ENCODE data around the gene ID2. TPM values are rescaled to one million over a fixed set of nuclear protein-coding genes. Genes with fewer than 3 reads are reported as not detected.
A peak's percentile ranks its signal among the peaks of the same experiment; 100 is the strongest.

The ID2 gene
- total and polyA plus RNA-seq, 3 experiments from 2014 or later, result 162 to 378 (median 165) TPM

DNA sequence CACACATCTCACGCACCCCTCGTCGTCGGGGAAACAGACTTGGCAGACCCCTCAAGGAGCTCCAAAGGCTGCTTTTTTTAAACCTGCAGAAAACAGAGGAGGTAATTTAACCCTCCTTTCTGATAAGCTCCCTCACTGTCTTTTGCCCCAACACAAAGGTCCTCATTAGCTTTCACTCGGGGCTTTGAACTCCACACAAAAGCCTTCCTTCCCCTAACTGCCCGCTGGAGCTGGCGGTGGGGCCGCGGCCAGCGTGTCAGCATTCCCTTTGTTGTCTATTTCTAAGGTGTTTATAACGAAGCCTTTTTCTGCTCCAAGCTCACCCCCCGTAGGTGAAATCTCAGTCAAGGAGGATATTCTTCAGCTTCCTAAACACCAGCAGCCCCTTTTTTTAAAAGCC lies 43.5 kb upstream of the ID2 start:
- POLR2A ChIA-PET, result no interaction called here
- Mint-ChIP-seq H3K4me3 (no peak overlapping the region), H3K36me3 (no peaks in the 10 kb centered on the region), H3K27me3 (peaks cover 0 to 6% of the 10 kb centered on the region in 2 donors), H3K27ac (no peak overlapping the region), H3K4me1 (no peaks in the 10 kb centered on the region), H3K9me3 (no peaks in the 10 kb centered on the region)
- no peak overlapping the region for H3K4me3 ChIP-seq (ENCODE audit: low read length)
- H3K9me3 ChIP-seq (ENCODE audit: low read length), result no peaks in the 10 kb centered on the region
- no peak overlapping the region for H3K27ac ChIP-seq (ENCODE audit: low read depth, low read length)
- CTCF ChIA-PET, result no interaction called here
- no peaks in the 10 kb centered on the region for H3K27me3 ChIP-seq (ENCODE audit: insufficient read depth, low read length, poor library complexity, severe bottlenecking)
- peak in 1 of 5 donors; percentile 11 for DNase-seq
- no peaks in the 10 kb centered on the region for H3K4me1 ChIP-seq (ENCODE audit: insufficient read depth, low read length)
- H3K36me3 ChIP-seq (ENCODE audit: insufficient read depth, low read length), result no peaks in the 10 kb centered on the region

DNA sequence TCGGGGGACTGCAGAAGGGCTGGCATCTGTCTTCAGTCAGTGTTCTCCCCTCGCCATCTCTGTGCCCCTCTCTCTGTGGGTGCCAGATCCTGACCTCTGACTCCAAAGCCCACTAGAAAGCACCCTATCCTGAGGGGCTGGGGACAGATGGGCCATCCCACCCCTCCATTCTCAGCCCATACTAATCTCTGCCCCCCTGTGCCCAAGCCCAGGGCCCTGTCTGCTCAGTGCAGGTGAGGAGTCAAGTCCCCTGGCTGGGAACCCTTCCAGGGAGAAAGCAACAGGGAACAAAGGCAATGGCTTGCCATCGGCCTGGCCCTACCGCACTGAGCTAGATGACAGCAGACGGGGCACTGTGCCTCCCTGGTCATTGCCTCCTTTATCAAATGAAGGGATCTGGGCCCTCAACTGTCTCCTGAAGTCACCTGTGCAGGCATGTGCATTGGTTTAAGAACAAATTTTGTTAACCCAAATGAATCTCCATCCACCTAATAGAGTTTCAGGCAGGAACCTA lies 42.7 kb upstream of the ID2 start:
- Mint-ChIP-seq H3K4me1 (peaks cover 0 to 1% (median 0%) of the 10 kb centered on the region in 3 donors), H3K9me3 (no peaks in the 10 kb centered on the region), H3K36me3 (no peaks in the 10 kb centered on the region), H3K4me3 (no peak overlapping the region), H3K27ac (peak overlapping the region in 1 of 8 donors; percentile 21), H3K27me3 (peaks cover 0 to 4% of the 10 kb centered on the region in 2 donors)
- Histone ChIP-seq H3K27ac (ENCODE audit: low read depth, low read length) (no peak overlapping the region), H3K27me3 (ENCODE audit: insufficient read depth, low read length, poor library complexity, severe bottlenecking) (no peaks in the 10 kb centered on the region), H3K4me3 (ENCODE audit: low read length) (no peak overlapping the region), H3K9me3 (ENCODE audit: low read length) (no peaks in the 10 kb centered on the region), H3K4me1 (ENCODE audit: insufficient read depth, low read length) (no peaks in the 10 kb centered on the region), H3K36me3 (ENCODE audit: insufficient read depth, low read length) (no peaks in the 10 kb centered on the region)
- ChIA-PET POLR2A (no interaction called here), CTCF (no interaction called here)
- no peak for DNase-seq

DNA sequence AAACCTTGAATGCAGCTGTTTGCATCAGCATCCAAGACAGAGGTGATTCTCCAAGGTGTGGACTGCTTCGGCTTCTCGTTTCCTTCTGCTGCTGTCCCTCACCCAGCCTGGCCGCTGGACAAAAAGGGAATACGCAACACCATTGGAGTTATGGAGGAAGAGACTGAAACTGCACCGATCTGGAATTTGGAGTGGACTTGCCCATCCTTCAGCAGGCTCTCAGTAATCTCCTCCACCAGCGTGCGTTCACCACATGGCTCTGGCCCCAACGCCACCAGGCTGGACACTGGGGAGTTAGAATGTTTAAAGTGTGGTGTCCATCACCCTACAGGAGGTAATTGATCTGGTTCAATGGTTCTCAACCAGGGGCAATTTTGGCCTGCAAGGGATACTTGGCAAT lies 41.4 kb upstream of the ID2 start:
- Mint-ChIP-seq H3K4me3 (no peak overlapping the region), H3K27me3 (peaks cover 0 to 2% of the 10 kb centered on the region in 2 donors), H3K36me3 (no peaks in the 10 kb centered on the region), H3K27ac (no peak overlapping the region), H3K9me3 (no peaks in the 10 kb centered on the region), H3K4me1 (peaks cover 0 to 4% (median 2%) of the 10 kb centered on the region in 3 donors)
- Histone ChIP-seq H3K27me3 (ENCODE audit: insufficient read depth, low read length, poor library complexity, severe bottlenecking) (no peaks in the 10 kb centered on the region), H3K4me1 (ENCODE audit: insufficient read depth, low read length) (no peaks in the 10 kb centered on the region), H3K9me3 (ENCODE audit: low read length) (no peaks in the 10 kb centered on the region), H3K4me3 (ENCODE audit: low read length) (no peak overlapping the region), H3K27ac (ENCODE audit: low read depth, low read length) (no peak overlapping the region), H3K36me3 (ENCODE audit: insufficient read depth, low read length) (no peaks in the 10 kb centered on the region)
- no peak for DNase-seq
- ChIA-PET POLR2A (no interaction called here), CTCF (no interaction called here)

DNA sequence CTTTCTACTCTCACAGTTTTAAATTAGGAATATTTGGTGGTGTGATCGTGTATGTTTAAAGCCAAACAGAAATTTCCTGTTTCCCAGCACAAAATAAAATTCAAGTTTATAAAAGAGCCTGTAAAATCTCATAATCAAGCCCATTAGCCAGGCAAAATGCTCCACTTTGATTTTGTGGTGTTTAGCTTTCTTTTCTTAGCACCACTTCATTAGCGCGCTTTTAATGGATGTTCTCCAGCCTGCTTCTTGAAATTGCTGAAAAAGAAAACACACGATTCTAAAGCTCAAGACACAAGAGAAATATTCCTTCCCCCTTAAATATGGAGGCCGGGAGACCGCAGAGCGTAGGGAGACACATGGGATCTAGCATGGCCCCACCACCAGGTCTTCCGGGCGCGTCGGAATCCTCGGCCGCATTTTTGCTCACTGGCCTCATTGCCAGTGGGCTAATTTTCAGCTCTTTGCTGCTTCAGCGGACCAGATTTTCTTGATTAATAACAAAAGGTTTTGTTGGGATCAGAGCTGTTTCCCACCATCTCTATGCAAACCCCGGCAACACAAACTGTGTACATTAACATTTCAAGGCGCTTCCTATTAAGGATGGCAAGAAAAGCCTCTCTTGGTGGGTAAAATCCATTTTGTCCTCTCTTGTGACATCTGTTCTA lies 40.4 kb upstream of the ID2 start:
- Mint-ChIP-seq H3K27ac (no peak overlapping the region), H3K4me1 (peaks cover 0 to 4% (median 2%) of the 10 kb centered on the region in 3 donors), H3K4me3 (no peak overlapping the region), H3K36me3 (no peaks in the 10 kb centered on the region), H3K9me3 (no peaks in the 10 kb centered on the region), H3K27me3 (peaks cover 0 to 2% of the 10 kb centered on the region in 2 donors)
- Histone ChIP-seq H3K27ac (ENCODE audit: low read depth, low read length) (no peak overlapping the region), H3K27me3 (ENCODE audit: insufficient read depth, low read length, poor library complexity, severe bottlenecking) (no peaks in the 10 kb centered on the region), H3K4me3 (ENCODE audit: low read length) (no peak overlapping the region), H3K36me3 (ENCODE audit: insufficient read depth, low read length) (no peaks in the 10 kb centered on the region), H3K9me3 (ENCODE audit: low read length) (no peaks in the 10 kb centered on the region), H3K4me1 (ENCODE audit: insufficient read depth, low read length) (no peaks in the 10 kb centered on the region)
- DNase-seq, result no peak
- ChIA-PET CTCF (no interaction called here), POLR2A (no interaction called here)

DNA sequence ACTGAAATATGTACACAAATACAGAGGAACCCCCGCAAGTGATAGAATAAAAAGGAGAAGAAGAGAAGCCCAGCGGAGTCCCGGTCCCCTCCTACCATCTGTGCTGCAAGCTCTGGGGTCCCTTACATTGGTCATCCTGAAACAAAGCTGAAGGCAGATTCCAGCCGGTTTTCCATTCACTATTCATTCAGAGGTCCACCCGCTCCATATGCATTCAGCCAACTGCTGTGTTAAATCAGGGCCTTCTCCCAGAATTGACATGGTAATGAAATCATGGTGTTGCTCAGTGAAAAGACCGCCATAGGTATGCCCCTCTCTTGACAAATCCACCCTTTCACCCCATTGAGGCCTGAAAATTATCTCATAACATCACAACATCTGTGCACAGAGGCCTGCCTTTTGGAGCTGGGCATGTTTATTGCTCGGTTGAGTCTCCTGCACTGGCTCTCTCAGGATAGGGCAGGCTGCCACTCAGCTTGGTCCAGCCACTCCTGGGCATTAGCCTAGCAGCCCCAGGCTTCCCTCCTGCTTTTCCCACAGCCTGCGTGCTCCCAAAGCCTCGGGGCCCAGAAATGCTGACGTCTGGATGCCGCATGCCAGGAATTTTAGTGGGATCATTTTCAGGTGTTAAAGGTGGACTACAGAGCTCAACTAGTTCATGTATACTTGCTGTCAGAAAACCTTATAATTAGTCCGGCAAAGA lies 39.3 kb upstream of the ID2 start:
- no peaks in the 10 kb centered on the region for H3K4me1 ChIP-seq (ENCODE audit: insufficient read depth, low read length)
- H3K36me3 ChIP-seq (ENCODE audit: insufficient read depth, low read length), result no peaks in the 10 kb centered on the region
- Mint-ChIP-seq H3K27me3 (peaks cover 0 to 2% of the 10 kb centered on the region in 2 donors), H3K36me3 (no peaks in the 10 kb centered on the region), H3K4me1 (peaks cover 0 to 4% (median 2%) of the 10 kb centered on the region in 3 donors), H3K4me3 (no peak overlapping the region), H3K9me3 (no peaks in the 10 kb centered on the region), H3K27ac (peak overlapping the region in 1 of 8 donors; percentile 88)
- no peak overlapping the region for H3K27ac ChIP-seq (ENCODE audit: low read depth, low read length)
- POLR2A ChIA-PET, result no interaction called here
- no peak for DNase-seq
- H3K27me3 ChIP-seq (ENCODE audit: insufficient read depth, low read length, poor library complexity, severe bottlenecking), result no peaks in the 10 kb centered on the region
- CTCF ChIA-PET, result interaction anchor here (1.5 kb wide), 1 partner anchor 20 kb away, joined by 4 read pairs; no protein-coding TSS in a partner anchor
- H3K4me3 ChIP-seq (ENCODE audit: low read length), result no peak overlapping the region
- H3K9me3 ChIP-seq (ENCODE audit: low read length), result no peaks in the 10 kb centered on the region

DNA sequence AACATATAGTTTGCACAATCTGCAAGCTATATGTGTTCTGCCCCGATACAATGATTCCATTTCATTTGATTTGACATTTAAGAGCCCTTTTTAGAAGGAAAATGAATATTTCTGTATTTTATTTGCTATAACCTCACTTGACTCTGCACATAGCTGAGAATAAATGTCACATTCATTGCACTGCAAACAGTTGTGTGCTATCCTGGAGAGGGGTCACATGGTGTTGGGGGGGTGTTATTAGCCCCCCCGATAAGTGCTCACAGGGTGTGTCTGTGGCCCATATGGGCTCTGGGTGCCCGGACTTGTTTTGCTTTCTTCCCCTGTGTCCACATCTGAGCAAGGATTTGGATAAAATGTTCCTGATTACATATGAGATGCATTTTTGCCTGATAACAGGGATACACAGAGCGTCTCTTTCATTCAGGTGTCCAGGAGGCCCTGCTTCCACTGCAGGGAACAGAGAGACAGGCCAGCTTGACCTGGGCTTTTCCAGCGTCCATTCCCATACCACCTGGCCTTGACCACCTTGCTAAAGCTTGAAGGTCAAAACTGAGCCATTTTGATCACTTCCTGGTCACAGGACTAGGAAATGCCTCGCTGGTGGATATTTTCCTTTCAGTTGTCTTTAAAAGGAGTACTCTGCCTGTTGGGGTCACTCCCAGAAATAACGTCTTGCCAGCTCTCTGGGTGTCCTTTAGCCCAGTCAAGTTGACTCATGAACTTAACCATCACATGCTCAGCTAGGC lies 38.4 kb upstream of the ID2 start:
- Histone ChIP-seq H3K4me1 (ENCODE audit: insufficient read depth, low read length) (no peaks in the 10 kb centered on the region), H3K27me3 (ENCODE audit: insufficient read depth, low read length, poor library complexity, severe bottlenecking) (no peaks in the 10 kb centered on the region), H3K4me3 (ENCODE audit: low read length) (no peak overlapping the region), H3K9me3 (ENCODE audit: low read length) (no peaks in the 10 kb centered on the region), H3K36me3 (ENCODE audit: insufficient read depth, low read length) (no peaks in the 10 kb centered on the region), H3K27ac (ENCODE audit: low read depth, low read length) (no peak overlapping the region)
- POLR2A ChIA-PET, result interaction anchor here (0.6 kb wide), 1 partner anchor 39 kb away, joined by 9 read pairs; no protein-coding TSS in a partner anchor
- no peaks in the 10 kb centered on the region for H3K9me3 Mint-ChIP-seq
- H3K36me3 Mint-ChIP-seq, result no peaks in the 10 kb centered on the region
- no peak overlapping the region for H3K27ac Mint-ChIP-seq
- no peak for DNase-seq
- peaks cover 0 to 2% of the 10 kb centered on the region in 2 donors for H3K27me3 Mint-ChIP-seq
- no peak overlapping the region for H3K4me3 Mint-ChIP-seq
- peaks cover 0 to 4% (median 2%) of the 10 kb centered on the region in 3 donors for H3K4me1 Mint-ChIP-seq
- CTCF ChIA-PET, result interaction anchor here (1.5 kb wide), 1 partner anchor 21 kb away, joined by 4 read pairs; no protein-coding TSS in a partner anchor

DNA sequence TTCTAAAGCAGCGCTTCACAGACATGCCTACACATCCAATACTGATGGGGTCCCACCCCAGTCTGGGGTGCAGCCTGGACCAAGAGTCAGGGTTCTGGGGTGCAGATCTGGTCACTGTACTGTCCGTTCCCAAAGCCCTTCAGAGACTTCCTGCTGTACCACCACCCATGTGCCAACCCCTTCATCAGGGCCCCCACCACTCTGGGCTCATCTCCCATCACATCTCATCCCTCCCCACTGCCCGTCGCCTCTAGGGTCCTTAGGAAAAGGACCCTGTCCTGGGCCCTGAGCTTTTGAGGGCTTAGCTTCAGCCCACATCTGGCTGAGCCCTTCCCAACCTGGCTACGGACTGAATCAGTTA lies 37.9 kb upstream of the ID2 start:
- no peaks in the 10 kb centered on the region for H3K27me3 ChIP-seq (ENCODE audit: insufficient read depth, low read length, poor library complexity, severe bottlenecking)
- Mint-ChIP-seq H3K4me3 (no peak overlapping the region), H3K4me1 (peaks cover 0 to 4% (median 2%) of the 10 kb centered on the region in 3 donors), H3K27me3 (peaks cover 0 to 2% of the 10 kb centered on the region in 2 donors), H3K36me3 (no peaks in the 10 kb centered on the region), H3K27ac (no peak overlapping the region), H3K9me3 (no peaks in the 10 kb centered on the region)
- POLR2A ChIA-PET, result interaction anchor here (0.6 kb wide), 1 partner anchor 39 kb away, joined by 9 read pairs; no protein-coding TSS in a partner anchor
- no peaks in the 10 kb centered on the region for H3K4me1 ChIP-seq (ENCODE audit: insufficient read depth, low read length)
- no peak overlapping the region for H3K27ac ChIP-seq (ENCODE audit: low read depth, low read length)
- H3K36me3 ChIP-seq (ENCODE audit: insufficient read depth, low read length), result no peaks in the 10 kb centered on the region
- H3K4me3 ChIP-seq (ENCODE audit: low read length), result no peak overlapping the region
- CTCF ChIA-PET, result interaction anchor here (1.5 kb wide), 1 partner anchor 22 kb away, joined by 4 read pairs; no protein-coding TSS in a partner anchor
- no peaks in the 10 kb centered on the region for H3K9me3 ChIP-seq (ENCODE audit: low read length)
- no peak for DNase-seq
